SK-N-SH treated with all-trans-retinoic acid at 6 μM for 48 hours (cell line): ENCODE data around the gene MAB21L3.
"Not testable (repeated sequence)": the region's sequence is repeated elsewhere in the genome, so short reads cannot be mapped to it uniquely, and the experiment has no call there.

Source experiments
- ATAC-seq: fragments of 200-7000 bp; cut with Tn5 transposase; 3 replicates; pipeline ENCODE4 v1.9.1; 2020; ENCODE audit warnings: mild to moderate bottlenecking, moderate library complexity
- ARNTL ChIP-seq: fragments of 450-650 bp; formaldehyde crosslinking; IDR thresholded peaks from 2 replicates; pipeline ENCODE4 v1.5.0; 2020; ENCODE audit warnings: low read depth, mild to moderate bottlenecking, moderate library complexity, borderline replicate concordance
- BACH2 ChIP-seq: fragments of 250-450 bp; sonication (Bioruptor Pico); IDR thresholded peaks from 2 replicates; pipeline ENCODE4 v1.9.0; 2021; ENCODE audit warnings: mild to moderate bottlenecking, borderline replicate concordance
- CREB5 ChIP-seq: fragments of 250-450 bp; sonication (Bioruptor Pico); IDR thresholded peaks from 2 replicates; pipeline ENCODE4 v1.5.1; 2020; ENCODE audit warnings: low read depth, mild to moderate bottlenecking, moderate library complexity
- CSDC2 ChIP-seq: fragments of 250-450 bp; sonication (Bioruptor Pico); IDR thresholded peaks from 2 replicates; pipeline ENCODE4 v1.5.0; 2020; ENCODE audit warnings: mild to moderate bottlenecking, moderate library complexity
- CSRNP3 ChIP-seq: fragments of 250-450 bp; sonication (Bioruptor Pico); IDR thresholded peaks from 2 replicates; pipeline ENCODE4 v1.5.1; 2021; ENCODE audit warnings: mild to moderate bottlenecking, moderate library complexity
- ESRRG ChIP-seq: fragments of 250-450 bp; sonication (Bioruptor Pico); IDR thresholded peaks from 2 replicates; pipeline ENCODE4 v1.6.1; 2021; ENCODE audit warnings: mild to moderate bottlenecking
- GLIS3 ChIP-seq: fragments of 250-450 bp; sonication (Bioruptor Pico); IDR thresholded peaks from 2 replicates; pipeline ENCODE4 v1.5.0; 2020; ENCODE audit warnings: mild to moderate bottlenecking, moderate library complexity
- ISL1 ChIP-seq: fragments of 250-450 bp; sonication (Bioruptor Pico); IDR thresholded peaks from 2 replicates; pipeline ENCODE4 v2.1.2; 2022; ENCODE audit warnings: mild to moderate bottlenecking, moderate library complexity
- OSR1 ChIP-seq: fragments of 250-450 bp; sonication (Bioruptor Pico); IDR thresholded peaks from 2 replicates; pipeline ENCODE4 v1.8.0; 2022; ENCODE audit warnings: moderate library complexity, mild to moderate bottlenecking, inconsistent platforms
- PATZ1 ChIP-seq: fragments of 250-450 bp; sonication (Bioruptor Pico); IDR thresholded peaks from 2 replicates; pipeline ENCODE4 v1.8.0; 2020; ENCODE audit warnings: mild to moderate bottlenecking, moderate library complexity, borderline replicate concordance
- RARB ChIP-seq: fragments of 250-450 bp; sonication (Bioruptor Pico); IDR thresholded peaks from 2 replicates; pipeline ENCODE4 v1.8.0; 2021; ENCODE audit warnings: mild to moderate bottlenecking, moderate library complexity
- SNAI2 ChIP-seq: fragments of 250-450 bp; sonication (Bioruptor Pico); IDR thresholded peaks from 2 replicates; pipeline ENCODE4 v1.5.0; 2020; ENCODE audit warnings: mild to moderate bottlenecking, moderate library complexity
- TSHZ2 ChIP-seq: fragments of 250-450 bp; sonication (Bioruptor Pico); IDR thresholded peaks from 2 replicates; pipeline ENCODE4 v1.5.0; 2020; ENCODE audit warnings: mild to moderate bottlenecking, moderate library complexity
- ZFP3 ChIP-seq: fragments of 250-450 bp; sonication (Bioruptor Pico); IDR thresholded peaks from 2 replicates; pipeline ENCODE4 v1.5.0; 2020; ENCODE audit warnings: mild to moderate bottlenecking, moderate library complexity
- ZFP30 ChIP-seq: fragments of 450-650 bp; formaldehyde crosslinking; IDR thresholded peaks from 2 replicates; pipeline ENCODE4 v1.5.0; 2022; ENCODE audit warnings: mild to moderate bottlenecking, moderate library complexity
- ZNF565 ChIP-seq: fragments of 450-650 bp; formaldehyde crosslinking; conservative IDR thresholded peaks from 2 replicates; pipeline ENCODE4 v1.5.0; 2020; ENCODE audit warnings: low read depth, mild to moderate bottlenecking, moderate library complexity
- ZNF70 ChIP-seq: fragments of 450-650 bp; formaldehyde crosslinking; IDR thresholded peaks from 2 replicates; pipeline ENCODE4 v1.5.0; 2020; ENCODE audit warnings: mild to moderate bottlenecking, moderate library complexity
- ZNF8 ChIP-seq: fragments of 450-650 bp; formaldehyde crosslinking; IDR thresholded peaks from 2 replicates; pipeline ENCODE4 v1.5.0; 2020; ENCODE audit warnings: mild to moderate bottlenecking, moderate library complexity

Gene MAB21L3

GRCh38 chr1:116138277-116138792, 27.1 kb downstream of the MAB21L3 start (continued):
- TF ChIP-seq PATZ1 (CRISPR knock-in tag) (no peak), RARB (CRISPR knock-in tag) (no peak), ZFP30 (CRISPR knock-in tag) (no peak), CSRNP3 (CRISPR knock-in tag) (no peak), ARNTL (CRISPR knock-in tag) (no peak)

GRCh38 chr1:116139592-116140134, 28.5 kb downstream of the MAB21L3 start:
- TF ChIP-seq OSR1 (CRISPR knock-in tag) (no peak), ESRRG (CRISPR knock-in tag) (no peak), ZNF70 (CRISPR knock-in tag) (no peak), CSDC2 (no peak), ZFP3 (CRISPR knock-in tag) (no peak), ISL1 (no peak), CREB5 (CRISPR knock-in tag) (no peak), GLIS3 (CRISPR knock-in tag) (no peak), SNAI2 (no peak), BACH2 (CRISPR knock-in tag) (no peak), ZNF565 (CRISPR knock-in tag) (no peak), ZNF8 (CRISPR knock-in tag) (no peak), TSHZ2 (CRISPR knock-in tag) (no peak)
- no peak for ATAC-seq

GRCh38 chr1:116144151-116144550, 33.0 kb downstream of the MAB21L3 start:
- TF ChIP-seq CSRNP3 (CRISPR knock-in tag): no peak
- no peak for TF ChIP-seq GLIS3 (CRISPR knock-in tag)
- TF ChIP-seq CSDC2: no peak
- peak; percentile 99 for TF ChIP-seq ZFP30 (CRISPR knock-in tag)
- ATAC-seq: no peak

GRCh38 chr1:116146447-116147113, 35.4 kb downstream of the MAB21L3 start:
- ATAC-seq: not testable (repeated sequence)
